ENCODE measurements around the gene PPP1R9A.

The PPP1R9A gene

DNA sequence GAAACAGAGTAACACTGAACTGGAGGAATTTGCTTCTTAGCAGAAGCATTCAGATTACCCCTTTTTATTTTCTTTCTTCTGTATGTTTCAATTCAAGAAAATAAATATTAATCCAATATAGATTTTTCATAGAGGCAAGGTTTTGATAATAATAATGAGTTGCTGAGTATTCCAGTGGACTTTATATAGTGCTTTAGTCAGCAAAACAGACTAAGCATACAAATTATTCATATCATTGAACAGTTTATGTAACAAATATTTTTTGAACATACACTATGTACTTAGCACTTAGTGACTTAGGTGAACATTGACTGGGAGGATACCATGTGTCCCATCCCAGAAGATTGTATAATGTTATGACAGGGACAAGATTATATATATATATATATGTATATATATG is 32.0 kb downstream of the PPP1R9A start:
- TF ChIP-seq GATA2 (IDR thresholded peaks at IDR 0.05; ENCODE audit: low read depth, low read length) (no peak), GATA3 (IDR thresholded peaks at IDR 0.05; ENCODE audit: low read depth, low read length) (no peak)

GRCh38 chr7:94940241-94940640 is 32.8 kb downstream of the PPP1R9A start:
- no peak for TF ChIP-seq GATA3 (IDR thresholded peaks at IDR 0.05; ENCODE audit: low read depth, low read length)
- TF ChIP-seq GATA2 (IDR thresholded peaks at IDR 0.05; ENCODE audit: low read depth, low read length): no peak

DNA sequence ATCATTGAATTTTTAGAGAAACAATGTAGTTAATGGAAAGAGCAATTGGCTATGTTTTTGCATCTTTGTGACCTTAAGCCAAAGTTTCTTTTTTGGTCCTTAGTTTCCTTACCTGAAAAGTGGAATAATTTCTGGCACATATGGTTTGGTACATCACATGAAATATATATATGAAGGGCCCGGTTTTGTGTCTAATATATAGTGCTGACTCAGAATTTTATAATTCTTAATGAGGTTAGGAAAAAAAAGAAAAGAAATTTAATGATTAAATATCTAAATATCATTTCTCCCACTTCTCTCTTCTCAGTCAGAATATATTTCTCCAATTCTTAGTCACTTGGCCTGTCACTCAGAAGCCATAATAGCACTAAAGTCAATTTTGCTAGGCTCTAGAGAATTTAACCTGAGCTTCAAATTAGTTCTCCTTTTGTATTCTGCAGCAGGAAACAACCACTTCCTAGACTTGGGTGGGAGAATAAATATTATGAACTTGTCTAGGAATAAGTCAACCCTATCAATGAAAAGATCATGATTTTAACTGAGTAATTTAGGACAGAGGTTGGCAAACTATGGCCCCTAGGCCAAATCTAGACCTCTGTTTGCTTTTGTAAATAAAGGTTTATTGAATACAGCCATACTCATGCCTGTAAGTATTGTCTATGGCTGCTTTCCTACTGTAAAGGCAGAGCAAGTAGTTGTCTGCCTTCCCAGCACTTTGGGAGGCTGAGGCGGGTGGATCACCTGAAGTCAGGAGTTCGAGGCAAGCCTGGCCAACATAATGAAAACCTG is 34.6 kb downstream of the PPP1R9A start:
- TF ChIP-seq GATA3 (IDR thresholded peaks at IDR 0.05; ENCODE audit: low read depth, low read length) (no peak), GATA2 (IDR thresholded peaks at IDR 0.05; ENCODE audit: low read depth, low read length) (no peak)

GRCh38 chr7:94943134-94943533 is 35.7 kb downstream of the PPP1R9A start:
- TF ChIP-seq GATA2 (IDR thresholded peaks at IDR 0.05; ENCODE audit: low read depth, low read length) (no peak), GATA3 (IDR thresholded peaks at IDR 0.05; ENCODE audit: low read depth, low read length) (no peak)

DNA sequence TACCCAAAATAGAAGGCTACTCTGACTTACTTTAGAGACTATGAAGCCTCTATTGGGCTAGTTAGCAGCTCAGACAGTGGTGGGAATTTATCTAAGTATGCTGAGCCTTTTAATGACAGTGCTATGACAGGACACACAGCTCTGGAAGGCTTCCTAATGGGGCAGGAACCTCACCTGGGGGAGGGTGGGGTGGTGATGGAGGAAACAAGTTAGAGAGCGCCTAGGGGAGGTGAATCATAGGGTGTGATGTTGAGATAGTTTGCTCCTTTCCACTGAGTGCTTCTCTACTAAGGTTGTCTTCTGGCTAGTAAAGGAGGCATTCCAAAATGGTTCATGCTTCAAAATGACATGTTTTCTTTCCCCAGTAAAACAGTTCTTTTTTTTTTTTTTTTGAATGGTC is 42.1 kb downstream of the PPP1R9A start:
- TF ChIP-seq GATA2 (IDR thresholded peaks at IDR 0.05; ENCODE audit: low read depth, low read length) (no peak), GATA3 (IDR thresholded peaks at IDR 0.05; ENCODE audit: low read depth, low read length) (no peak)

DNA sequence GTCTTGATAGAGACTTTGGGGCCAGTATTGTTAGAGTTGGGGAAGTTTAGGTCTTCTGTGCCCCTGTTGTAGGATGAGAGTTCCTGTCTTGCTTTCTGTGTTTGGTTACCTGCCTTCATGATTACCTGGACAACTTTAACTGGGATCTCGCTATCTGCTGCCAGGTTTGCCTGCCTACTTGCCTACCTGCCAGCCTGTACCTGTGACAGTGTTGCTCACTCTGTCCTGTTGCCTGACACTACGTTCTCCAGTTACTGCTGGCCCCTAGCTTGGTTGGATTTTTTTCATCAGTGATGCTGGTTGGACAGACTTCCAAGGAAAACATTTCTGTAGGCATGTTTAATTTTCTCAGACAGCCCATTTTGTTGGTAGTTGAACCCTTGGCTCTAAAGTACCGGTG is 48.4 kb downstream of the PPP1R9A start:
- TF ChIP-seq GATA2 (IDR thresholded peaks at IDR 0.05; ENCODE audit: low read depth, low read length): no peak
- no peak for TF ChIP-seq GATA3 (IDR thresholded peaks at IDR 0.05; ENCODE audit: low read depth, low read length)

GRCh38 chr7:94957061-94957460 is 49.7 kb downstream of the PPP1R9A start:
- no peak for TF ChIP-seq GATA2 (IDR thresholded peaks at IDR 0.05; ENCODE audit: low read depth, low read length)
- TF ChIP-seq GATA3 (IDR thresholded peaks at IDR 0.05; ENCODE audit: low read depth, low read length): no peak

- TF ChIP-seq GATA3 (IDR thresholded peaks at IDR 0.05; ENCODE audit: low read depth, low read length): no peak
Observed at GRCh38 chr7:94962661-94963060, 55.3 kb downstream of the PPP1R9A start.

- TF ChIP-seq GATA3 (IDR thresholded peaks at IDR 0.05; ENCODE audit: low read depth, low read length) (no peak), GATA2 (IDR thresholded peaks at IDR 0.05; ENCODE audit: low read depth, low read length) (no peak)
Observed at GRCh38 chr7:94969434-94970084, 62.2 kb downstream of the PPP1R9A start.

DNA sequence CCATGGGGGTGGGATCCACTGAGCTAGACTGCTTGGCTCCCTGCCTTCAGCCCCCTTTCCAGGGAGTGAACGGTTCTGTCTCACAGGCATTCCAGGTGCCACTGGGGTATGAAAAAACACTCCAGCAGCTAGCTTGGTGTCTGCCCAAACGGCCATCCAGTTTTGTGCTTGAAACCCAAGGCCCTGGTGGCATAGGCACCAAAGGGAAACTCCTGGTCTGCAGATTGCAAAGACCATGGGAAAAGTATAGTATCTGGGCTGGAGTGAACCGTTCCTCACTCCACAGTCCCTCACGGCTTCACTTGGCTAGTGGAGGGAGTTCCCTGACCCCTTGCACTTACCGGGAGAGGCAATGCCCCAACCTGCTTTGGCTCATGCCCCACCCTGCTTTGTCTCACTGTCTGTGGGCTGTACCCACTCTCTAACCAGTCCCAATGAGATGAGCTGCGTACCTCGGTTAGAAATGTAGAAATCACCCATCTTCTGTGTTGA is 62.7 kb downstream of the PPP1R9A start:
- TF ChIP-seq GATA3 (IDR thresholded peaks at IDR 0.05; ENCODE audit: low read depth, low read length) (no peak), GATA2 (IDR thresholded peaks at IDR 0.05; ENCODE audit: low read depth, low read length) (no peak)

DNA sequence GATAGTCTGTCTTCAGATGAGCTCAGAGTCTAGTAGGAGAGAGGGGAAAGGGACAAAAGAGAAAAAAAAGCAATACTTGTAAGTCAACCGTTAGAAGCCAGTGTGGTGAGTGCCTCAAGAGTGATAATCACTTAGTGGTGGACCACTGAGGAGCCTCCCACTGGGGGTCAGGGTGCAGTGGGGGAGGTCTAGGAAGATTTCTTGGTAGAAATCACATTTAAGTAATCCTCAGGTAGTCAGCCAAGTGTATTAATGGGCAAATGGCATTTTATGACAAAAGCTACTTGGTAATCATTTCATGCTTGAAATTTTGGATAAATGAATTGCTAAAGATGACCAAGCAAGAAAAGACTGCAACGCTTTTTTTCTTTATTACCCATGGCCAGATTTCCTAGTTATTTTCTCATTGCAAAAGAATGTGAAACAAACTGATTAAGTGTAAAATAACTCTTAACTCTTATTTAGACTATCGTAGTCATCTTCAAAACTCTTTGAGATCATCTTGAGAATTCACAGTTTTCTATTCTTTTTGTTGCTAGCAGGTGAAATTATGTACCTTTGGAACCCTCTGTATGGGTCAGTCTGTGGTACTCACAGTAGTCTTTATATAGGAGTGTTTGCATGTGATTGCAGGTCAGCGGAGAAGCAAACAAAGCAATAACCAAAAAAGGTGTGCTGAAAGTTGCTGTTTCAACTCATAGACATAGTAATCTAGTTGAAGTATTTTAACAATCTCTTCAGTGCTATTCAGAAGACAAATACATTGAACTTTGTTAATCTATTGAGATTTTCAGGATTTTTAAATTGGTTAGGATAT is 63.9 kb downstream of the PPP1R9A start:
- no peak for TF ChIP-seq GATA2 (IDR thresholded peaks at IDR 0.05; ENCODE audit: low read depth, low read length)
- no peak for TF ChIP-seq GATA3 (IDR thresholded peaks at IDR 0.05; ENCODE audit: low read depth, low read length)

GRCh38 chr7:94972296-94972695 is 64.9 kb downstream of the PPP1R9A start:
- TF ChIP-seq GATA3 (IDR thresholded peaks at IDR 0.05; ENCODE audit: low read depth, low read length): no peak
- no peak for TF ChIP-seq GATA2 (IDR thresholded peaks at IDR 0.05; ENCODE audit: low read depth, low read length)

GRCh38 chr7:94973844-94974243 is 66.5 kb downstream of the PPP1R9A start:
- TF ChIP-seq GATA3 (IDR thresholded peaks at IDR 0.05; ENCODE audit: low read depth, low read length) (no peak), GATA2 (IDR thresholded peaks at IDR 0.05; ENCODE audit: low read depth, low read length) (no peak)

DNA sequence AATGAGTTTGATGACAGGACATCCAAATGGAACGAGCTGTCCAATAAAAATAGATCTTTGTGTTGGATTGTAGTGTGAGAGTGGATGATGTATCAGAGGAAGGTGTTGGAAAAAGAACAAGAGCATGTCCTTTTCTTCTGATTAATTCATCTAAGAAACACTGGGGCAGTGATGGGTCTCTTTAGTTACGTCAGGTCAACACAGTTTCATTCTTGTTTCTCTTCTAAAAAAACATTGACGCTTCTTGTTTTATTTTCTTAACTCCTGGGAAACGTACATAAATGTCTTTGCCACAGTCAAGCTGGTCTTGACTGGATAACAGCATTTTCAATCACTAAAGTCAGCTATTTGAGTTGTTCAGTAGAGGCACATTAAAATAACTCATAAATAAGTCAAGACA is 67.0 kb downstream of the PPP1R9A start:
- no peak for TF ChIP-seq GATA2 (IDR thresholded peaks at IDR 0.05; ENCODE audit: low read depth, low read length)
- TF ChIP-seq GATA3 (IDR thresholded peaks at IDR 0.05; ENCODE audit: low read depth, low read length): no peak

Data from SH-SY5Y (cell line).